CD4-positive, alpha-beta T cell treated with Interleukin-10 for 1 hour (primary cell): ENCODE measurements around the gene MUC22.
"Not testable (repeated sequence)": the region's sequence is repeated elsewhere in the genome, so short reads cannot be mapped to it uniquely, and the experiment has no call there.

ENCODE experiments used
- DNase-seq: peaks from one replicate; pipeline ENCODE4 v3.0.0-alpha.2; 2020

Gene MUC22

DNA sequence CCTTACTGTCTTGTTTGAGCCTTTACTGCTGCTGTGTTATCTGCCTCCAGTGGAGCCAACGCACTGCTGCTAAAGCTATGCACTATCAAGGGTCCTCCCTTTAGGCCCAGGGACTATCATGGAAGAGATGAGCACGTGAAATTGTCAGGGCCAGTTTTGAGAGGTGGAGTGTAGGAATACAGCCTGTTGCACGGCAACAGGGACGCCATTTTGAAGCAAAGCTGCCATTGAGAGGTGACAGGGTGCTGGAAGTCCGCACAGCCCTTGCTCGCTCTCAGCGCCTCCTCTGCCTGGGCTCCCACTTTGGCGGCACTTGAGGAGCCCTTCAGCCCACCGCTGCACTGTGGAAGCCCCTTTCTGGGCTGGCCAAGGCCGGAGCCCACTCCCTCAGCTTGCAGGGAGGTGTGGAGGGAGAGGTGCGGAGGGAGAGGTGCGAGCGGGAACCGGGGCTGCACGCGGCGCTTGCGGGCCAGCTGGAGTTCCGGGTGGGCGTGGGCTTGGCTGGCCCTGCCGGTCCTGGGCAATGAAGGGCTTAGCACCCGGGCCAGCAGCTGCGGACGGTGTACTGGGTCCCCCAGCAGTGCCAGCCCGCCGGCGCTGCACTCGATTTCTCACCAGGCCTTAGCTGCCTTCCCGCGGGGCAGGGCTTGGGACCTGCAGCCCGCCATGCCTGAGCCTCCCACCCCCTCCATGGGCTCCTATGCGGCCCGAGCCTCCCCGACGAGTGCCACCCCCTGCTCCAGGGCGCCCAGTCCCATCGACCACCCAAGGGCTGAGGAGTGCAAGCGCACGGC is 10.0 kb upstream of the MUC22 start:
- not testable (repeated sequence) for DNase-seq

DNA sequence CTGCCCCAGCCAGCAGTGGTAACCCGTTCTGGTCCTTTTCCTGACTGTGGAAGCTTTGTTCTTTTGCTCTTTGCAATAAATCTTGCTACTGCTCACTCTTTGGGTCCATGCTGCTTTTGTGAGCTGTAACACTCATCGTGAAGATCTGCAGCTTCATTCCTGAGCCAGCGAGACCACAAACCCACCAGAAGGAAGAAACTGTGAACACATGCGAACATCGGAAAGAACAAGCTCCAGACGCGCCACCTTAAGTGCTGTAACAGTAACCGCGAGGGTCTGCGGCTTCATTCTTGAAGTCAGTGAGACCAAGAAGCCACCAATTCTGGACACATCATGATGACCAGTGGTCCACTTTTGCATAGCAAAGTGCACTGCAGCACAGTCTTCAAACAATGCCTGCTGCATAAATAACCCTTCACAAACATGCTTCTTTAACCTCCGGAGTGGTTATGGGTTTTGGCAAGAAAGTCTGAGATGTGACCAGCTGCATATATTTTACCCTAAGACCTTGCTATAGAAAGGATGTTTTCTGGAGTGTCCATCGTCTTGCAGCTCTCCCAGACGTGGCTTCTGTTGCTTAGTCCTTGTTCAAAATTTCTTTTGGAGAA is 8.9 kb upstream of the MUC22 start:
- DNase-seq: no peak

DNA sequence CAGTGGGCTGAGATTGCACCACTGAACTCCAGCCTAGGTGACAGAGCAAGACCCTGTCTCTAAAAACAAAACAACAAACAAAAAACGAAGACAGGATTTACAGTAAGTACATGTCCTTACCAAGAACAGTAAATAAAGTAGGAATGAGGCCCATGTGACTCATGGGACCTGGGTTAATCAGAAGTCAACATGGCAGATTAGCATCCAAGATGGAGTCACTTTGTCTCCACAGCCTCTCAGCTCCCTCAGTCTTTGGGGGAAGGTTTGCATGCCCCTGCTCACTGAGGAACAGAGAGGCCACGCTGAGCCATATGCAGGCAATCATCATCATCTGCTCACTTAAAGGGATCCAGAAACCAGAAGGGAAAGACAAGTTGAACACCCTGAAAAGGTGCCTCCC is 7.8 kb upstream of the MUC22 start:
- DNase-seq: no peak

DNA sequence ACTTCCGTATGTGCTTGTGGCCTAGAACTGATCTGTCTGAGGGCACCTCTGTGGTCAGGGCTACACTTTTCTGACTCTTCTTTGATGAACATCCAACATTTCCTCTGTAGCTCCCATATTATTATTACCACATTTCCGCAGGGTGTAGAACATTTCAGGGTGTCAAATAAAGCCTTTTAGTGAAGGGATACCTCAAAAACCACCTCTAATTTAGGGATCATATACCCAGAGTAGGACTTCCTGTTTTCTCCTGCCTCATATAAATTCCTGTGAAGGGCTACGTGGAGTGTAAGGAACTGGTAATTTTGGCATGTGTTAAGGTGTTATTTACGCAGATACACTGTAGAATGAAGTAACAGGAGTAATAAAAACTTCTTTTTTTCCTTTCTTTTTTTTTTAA is 5.5 kb upstream of the MUC22 start:
- no peak for DNase-seq

DNA sequence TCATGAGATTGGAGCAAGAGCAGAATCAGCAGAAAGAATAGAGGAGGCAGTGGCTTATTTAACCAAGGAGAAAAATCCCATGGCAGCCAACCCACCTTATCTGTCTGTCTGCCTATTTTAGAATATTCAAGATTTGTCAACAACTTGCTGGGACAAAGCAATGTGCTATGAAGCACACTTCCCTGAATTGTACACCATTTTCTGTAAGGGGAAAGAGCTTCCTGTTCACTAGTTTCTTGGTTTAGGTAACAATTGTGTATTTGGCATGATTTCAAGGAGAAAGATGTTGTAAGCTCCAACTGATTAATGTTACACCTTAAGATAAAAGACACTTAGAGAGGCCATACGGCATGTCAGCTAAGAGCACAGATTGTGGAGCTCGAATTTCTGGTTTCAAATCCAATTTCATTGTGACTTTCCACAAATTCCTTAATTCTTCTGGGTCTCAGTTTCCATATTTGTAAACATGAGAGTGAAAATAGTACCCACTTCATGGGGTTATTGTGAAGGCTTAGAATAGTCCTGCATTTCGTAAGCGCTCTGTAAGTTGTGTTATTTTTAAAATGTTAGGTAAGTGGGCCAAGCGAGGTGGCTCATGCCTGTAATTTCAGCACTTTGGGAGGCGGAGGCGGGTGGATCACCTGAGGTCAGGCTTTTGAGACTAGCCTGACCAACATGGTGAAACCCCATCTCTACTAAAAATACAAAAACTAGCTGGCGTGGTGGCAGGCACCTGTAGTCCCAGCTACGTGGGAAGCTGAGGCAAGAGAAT is 4.8 kb upstream of the MUC22 start:
- no peak for DNase-seq

DNA sequence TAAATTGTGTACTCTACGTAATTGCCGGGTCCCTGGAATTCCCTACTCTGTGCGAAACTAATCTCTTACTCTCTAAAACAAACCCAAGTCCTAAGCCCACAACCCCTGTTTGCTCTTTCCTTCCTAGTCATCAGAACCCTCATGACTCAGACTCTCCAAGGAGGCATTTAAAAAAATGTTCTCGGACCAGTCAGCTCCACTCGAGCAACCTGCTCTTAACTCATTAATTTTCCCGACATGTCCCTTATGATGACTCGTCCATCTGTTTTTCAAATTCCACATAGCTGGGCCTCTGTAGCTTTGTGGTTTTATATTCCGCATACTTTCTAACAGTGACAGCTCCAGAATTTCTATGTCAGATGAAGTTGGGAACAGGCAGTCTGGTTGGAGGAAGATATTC is 2.6 kb upstream of the MUC22 start:
- no peak for DNase-seq

DNA sequence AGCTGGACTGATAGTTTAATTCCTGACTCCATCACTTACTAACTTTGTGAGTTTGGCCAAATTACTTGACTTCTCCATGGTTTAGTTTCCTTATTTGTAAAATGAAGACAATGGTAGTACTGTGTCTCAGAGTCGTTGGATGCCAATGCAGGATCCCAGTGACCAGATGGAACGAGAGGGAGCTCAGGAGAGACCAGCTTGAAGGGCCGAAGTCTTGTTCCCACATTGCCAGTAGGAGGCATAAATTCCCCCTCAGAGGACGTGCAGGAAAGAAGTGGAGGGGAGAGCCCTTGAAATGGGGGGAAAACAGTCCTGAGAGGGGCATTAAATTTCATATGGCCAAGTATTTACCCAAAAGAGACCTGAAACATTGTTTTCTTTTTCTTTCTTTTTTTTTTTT is 2.1 kb upstream of the MUC22 start:
- no peak for DNase-seq

DNA sequence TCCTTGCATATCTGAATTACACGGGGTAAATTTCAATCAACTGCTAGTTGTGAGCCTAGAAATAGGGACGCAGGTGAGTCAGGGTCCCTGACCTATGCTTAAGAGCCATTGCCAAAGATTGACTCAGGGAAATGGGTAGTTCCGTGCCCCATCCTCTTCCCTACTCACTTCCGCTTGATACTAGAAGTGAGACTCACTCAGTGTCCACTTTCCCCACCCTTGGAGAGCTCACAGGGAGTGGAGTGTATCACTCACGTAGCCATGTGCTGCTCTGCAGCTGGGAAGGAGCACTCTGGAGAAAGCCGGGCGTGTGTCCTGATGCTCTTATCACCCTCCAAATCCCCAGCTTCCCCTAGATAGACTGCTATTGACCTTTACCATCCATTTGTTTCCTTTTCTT is 543 bp upstream of the MUC22 start:
- no peak for DNase-seq

DNA sequence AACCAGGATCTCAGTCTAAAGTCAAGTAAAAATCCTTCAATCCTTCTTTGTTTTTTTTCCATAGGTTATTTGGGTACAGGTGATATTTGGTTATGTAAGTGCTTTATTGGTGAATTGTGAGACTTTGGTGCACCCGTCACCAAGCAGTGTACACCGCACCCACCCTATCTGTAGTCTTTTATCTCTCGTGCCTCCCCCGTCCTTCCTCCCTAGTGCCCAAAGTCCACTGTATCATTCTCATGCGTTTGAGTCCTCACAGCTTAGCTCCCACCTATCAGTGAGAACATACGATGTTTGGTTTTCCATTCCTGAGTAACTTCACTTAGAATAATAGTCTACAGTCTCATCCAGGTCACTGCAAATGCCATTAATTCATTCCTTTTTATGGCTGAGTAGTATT is 879 bp downstream of the MUC22 start:
- DNase-seq: no peak

DNA sequence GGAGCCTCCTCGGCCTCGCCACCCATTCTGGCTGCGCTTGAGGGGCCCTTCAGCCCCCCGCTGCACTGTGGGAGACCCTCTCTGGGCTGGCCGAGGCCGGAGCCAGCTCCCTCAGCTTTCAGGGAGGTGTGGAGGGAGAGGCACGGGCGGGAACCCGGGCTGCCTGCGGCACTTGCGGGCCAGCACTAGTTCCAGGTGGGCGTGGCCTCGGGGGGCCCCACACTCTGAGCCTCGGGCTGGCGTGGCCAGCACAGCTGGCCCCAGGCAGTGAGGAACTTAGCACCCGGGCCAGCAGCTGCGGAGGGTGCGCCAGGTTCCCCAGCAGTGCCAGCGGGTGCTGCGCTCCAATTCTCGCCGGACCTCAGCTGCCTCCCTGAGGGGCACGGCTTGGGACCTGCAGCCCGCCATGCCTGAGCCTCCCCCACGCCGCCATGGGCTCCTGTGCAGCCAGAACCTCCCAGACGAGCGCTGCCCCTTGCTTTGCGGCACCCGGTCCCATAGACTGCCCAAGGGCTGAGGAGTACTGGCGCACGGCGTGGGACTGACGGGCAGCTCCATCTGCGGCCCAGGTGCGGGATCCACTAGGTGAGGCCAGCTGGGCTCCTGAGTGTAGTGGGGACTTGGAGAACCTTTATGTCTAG is 6.5 kb downstream of the MUC22 start:
- DNase-seq: no peak

DNA sequence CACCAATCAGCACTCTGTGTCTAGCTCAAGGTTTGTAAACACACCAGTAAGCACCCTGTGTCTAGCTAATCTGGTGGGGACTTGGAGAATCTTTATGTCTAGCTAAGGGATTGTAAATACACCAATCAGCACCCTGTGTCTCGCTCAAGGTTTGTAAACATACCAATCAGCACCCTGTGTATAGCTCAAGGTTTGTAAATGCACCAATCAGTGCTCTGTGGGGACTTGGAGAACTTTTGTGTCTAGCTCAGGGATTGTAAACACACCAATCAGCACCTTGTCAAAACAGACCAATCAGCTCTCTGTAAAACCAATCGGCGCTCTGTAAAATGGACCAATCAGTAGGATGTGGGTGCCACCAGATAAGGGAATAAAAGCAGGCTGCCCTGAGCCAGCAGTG is 7.2 kb downstream of the MUC22 start:
- not testable (repeated sequence) for DNase-seq

DNA sequence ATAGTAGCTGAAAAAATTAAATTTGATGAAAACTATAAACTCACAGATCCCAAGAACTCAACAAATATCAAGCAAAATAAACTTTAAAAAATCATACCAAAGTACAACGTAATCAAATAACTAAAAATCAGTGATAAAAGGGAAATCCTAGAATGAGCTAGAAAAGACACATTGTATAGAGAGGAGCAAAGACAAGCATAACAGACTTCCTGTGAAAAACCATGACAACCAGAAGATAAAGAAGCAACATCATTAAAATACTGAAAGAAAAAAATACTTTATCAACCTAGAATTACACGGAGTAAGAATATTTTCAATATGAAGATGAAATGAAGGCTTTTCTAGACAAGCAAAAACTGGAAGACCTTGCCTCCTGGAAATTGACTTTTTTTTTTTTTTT is 9.8 kb downstream of the MUC22 start:
- DNase-seq: no peak

DNA sequence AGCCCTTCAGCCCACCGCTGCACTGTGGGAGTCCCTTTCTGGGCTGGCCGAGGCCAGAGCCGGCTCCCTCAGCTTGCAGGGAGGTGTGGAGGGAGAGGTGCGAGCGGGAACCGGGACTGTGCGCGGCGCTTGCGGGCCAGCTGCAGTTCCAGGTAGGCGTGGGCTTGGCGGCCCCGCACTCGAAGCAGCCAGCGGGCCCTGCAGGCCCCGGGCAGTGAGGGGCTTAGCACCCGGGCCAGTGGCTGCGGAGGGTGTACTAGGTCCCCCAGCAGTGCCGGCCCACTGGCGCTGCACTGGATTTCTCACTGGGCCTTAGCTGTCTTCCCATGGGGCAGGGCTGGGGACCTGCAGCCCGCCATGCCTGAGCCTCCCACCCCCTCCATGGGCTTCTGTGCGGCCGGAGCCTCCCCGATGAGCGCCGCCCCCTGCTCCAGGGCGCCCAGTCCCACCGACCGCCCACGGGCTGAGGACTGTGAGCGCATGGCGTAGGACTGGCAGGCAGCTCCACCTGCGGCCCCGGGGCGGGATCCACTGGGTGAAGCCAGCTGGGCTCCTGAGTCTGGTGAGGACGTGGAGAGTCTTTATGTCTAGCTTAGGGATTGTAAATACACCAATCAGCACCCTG is 10.5 kb downstream of the MUC22 start:
- not testable (repeated sequence) for DNase-seq

DNA sequence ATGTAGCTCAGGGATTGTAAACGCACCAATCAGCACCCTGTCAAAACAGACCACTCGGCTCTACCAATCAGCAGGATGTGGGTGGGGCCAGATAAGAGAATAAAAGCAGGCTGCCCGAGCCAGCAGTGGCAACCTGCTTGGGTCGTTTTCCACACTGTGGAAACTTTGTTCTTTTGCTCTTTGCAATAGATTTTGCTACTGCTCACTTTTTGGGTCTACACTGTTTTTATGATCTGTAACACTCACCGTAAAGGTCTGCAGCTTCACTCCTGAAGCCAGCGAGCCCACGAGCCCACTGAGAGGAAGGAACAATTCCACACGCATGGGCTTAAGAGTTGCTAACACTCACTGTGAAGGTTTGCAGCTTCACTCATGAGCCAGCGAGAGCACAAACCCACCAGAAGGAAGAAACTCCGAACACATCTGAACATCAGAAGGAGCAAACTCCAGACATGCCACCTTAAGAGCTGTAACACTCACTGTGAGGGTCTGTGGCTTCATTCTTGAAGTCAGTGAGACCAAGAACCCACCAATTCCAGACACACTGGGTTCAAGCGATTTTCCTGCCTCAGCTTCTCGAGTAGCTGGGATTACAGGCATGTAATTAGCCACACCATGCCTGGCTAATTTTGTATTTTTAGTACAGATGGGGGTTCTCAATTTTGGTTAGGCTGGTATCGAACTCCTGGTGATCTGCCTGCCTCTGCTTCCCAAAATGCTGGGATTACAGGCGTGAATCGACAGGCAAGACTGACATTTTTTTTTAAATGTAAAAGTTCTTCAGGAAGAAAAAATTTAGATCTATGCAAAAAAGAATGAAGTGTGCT is 11.6 kb downstream of the MUC22 start:
- not testable (repeated sequence) for DNase-seq

DNA sequence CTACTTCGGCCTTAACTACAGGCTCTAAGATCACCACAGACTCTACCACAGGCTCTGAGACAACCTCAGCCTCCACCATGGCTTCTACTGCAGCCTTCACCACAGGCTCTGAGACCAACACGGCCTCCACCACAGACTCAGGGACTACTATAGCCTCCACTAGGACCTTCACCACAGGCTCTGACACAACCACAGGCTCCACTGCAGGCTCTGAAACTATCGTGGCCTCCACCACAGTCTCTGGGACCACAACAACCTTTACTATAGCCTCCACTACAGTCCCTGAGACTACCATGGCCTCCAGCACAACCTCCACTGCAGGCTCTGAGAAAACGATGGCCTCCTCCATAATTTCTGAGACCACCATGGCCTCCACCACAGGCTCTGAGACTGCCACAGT is 15.3 kb downstream of the MUC22 start:
- no peak for DNase-seq

DNA sequence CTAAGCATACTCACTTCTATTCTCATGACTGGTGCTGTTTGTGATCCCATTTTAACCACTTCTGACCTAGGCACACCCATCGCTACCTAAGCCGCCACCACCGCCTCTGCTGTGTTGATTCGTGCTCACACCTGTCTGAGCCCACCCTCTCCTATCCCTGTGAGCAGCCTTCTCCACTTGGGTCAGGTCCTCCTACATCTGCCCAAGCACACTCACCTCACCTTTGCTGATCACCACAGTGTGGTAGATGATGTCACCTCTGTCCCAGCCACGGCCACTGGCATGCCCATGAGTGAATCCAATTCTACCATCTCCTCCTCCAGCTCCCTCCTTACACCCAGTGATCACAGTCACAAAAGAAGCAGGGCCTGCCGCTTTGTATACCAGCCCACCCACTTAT is 20.8 kb downstream of the MUC22 start:
- DNase-seq: no peak

DNA sequence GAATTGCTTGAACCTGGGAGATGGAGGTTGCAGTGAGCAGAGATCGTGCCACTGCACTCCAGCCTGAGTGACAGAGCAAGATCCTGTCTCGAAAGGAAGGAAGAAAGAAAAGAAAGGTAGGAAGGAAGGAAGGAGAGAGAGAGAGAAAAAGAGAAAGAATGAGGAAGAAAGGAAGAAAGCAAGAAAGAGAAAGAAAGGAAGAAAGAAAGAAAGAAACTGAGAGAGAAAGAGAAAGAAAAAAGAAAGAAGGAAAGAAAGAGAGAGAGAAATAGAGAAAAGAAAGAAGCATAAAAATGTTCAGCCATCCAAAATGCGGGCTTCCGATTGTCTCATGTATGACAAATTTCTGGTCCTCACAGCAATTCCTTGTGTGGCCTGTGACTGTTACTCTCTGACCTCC is 22.8 kb downstream of the MUC22 start:
- no peak for DNase-seq

DNA sequence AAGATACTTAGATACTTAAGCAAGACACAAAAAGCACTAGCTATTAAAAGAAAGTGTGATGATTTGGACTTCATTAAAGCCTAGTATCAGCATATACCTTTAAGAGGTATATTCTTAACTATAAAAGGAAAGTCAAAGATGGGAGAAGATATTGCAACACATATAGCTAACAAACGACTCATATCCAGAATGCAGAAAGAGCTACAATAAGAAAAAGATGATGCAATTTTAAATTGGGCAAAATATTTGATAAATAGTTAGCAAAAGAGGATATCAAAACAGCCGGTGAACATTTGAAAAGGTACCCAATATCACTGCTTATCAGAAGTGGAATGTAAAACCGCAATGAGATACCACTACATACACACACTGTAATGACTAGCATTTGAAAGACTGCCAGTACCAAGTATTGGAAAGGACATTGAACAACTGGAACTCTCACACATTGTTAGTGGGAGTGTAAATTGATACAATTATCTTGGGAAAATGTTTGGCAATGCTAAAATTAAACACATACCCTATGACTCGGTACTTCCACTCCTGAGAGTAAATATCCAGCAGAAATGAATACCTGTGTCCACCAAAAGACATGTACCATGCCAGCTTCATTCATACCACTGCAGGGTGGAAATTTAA is 25.7 kb downstream of the MUC22 start:
- DNase-seq: no peak

DNA sequence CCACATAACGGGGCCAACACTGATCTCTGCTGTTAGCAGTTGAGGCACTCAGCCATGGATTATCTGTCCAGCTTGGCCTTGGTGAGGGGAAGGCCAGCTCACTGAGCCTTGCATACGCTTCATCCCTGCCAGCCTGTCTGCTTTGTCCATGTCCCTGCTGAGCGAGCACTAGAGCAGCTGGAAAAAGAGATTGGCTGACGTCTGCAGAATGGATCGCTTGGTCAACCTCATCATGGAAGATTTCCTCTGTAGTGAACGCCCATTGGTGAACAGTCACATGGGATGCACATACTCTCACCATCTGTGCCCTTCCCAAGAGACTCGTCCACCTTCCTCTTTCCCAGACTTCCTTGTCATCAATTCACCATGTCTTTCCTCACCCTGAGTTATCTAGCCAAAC is 26.9 kb downstream of the MUC22 start:
- DNase-seq: no peak

DNA sequence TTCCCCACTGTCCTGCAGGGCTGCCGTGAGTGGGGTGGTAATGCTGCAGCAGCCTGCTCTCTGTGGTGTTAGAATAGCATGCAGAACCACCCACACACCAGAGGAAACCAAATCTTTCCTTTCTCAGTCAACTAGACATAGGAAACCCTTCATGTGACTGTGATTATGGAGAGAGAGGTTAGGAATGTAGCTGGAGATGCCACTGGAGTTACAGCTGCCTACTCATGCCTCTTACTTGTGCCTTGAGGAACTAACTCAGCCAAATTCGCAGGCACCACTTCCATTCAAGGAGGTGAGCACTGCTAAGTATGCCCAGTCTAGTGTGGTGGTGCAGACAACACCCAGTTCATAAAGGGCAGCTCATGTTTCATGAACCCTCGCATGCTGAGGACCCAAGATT is 27.4 kb downstream of the MUC22 start:
- DNase-seq: no peak

DNA sequence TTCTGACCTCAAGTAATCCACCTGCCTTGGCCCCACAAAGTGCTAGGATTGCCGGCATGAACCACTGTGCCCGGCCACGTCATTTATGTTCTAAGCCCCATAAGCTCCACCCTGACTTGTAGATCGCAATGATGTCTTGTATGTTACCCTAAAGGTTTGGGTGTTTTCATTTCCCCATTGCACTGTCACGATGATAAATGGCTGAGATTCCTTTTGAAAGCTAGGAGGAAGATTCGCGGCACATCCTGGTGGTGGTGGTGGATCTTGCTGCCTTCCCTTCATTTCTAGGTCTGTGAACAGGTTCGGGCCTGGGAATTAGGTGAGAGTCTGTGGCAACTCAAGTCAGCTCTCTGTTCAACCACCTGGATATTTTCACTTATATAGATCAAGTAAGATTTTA is 28.3 kb downstream of the MUC22 start:
- DNase-seq: no peak

DNA sequence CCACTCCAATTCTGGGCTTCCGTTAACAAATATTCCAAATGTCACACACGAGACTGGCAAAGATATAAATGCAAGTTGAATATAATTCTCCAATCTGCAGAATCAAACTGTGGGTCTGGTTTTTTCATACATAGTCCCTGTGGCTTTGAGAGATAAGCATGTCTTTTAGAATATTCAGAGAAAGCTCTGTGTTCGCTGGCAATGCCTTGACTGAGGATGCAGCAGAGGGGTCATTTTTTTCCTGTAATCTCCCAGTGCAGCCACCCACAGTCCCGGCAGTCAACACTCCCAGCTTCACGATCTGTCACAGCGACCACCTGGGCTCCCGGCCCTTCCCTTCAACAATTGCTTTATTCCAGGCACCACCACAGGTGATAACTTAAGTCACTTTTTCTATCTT is 30.5 kb downstream of the MUC22 start:
- DNase-seq: no peak
